SK-N-SH (cell line): ENCODE results near the gene USP2. TPM values are rescaled to one million over a fixed set of nuclear protein-coding genes. Genes with fewer than 3 reads are reported as not detected.

Experiments
- CTCF ChIA-PET: fragments of 300-600, 350-600 bp; formaldehyde crosslinking; extraction: SDS; loops from one replicate; lab custom pipeline; 2021; lab: Yijun Ruan, JAX
- POLR2A ChIA-PET: fragments of 350-600 bp; sonication (Branson Sonifier 250); formaldehyde crosslinking; extraction: SDS; loops from one replicate; lab custom pipeline; 2020; ENCODE audit warnings: antibody characterized with exemption, inconsistent platforms; lab: Yijun Ruan, JAX
- DNase-seq: peaks from one replicate; pipeline ENCODE4 v3.0.0; 2012
- H2AFZ ChIP-seq: fragments of 200-600 bp; sonication (generic); 2 replicates; pipeline ENCODE4 v1.8.1; 2016; ENCODE audit warnings: antibody characterized with exemption, mild to moderate bottlenecking, low read depth
- H3F3A ChIP-seq: fragments of 200-600 bp; sonication (generic); replicated peaks from 2 replicates; pipeline ENCODE3; 2016; ENCODE audit warnings: antibody characterized with exemption, mild to moderate bottlenecking; ENCODE audit not compliant: insufficient read depth
- H3K27ac ChIP-seq, 2 experiments: fragments of 200-500 bp in 1 of 2; fragments of 200-600 bp in 1 of 2; sonication (Bioruptor generic) in 1 of 2; sonication (generic), shearing (Covaris generic) in 1 of 2; 2 replicates each; pipeline versions ENCODE4 v1.5.1 to v1.6.1; 2014 to 2016; ENCODE audit warnings: low read depth in 2 of 2, inconsistent platforms in 1 of 2, low read length in 1 of 2, mild to moderate bottlenecking in 1 of 2, mixed read lengths in 1 of 2
- H3K27me3 ChIP-seq: fragments of 200-600 bp; sonication (generic), shearing (Covaris generic); 2 replicates; pipeline ENCODE4 v1.6.1; 2016; ENCODE audit warnings: mixed run types; ENCODE audit not compliant: insufficient read depth
- H3K36me3 ChIP-seq, 2 experiments: fragments of 200-500 bp in 1 of 2; fragments of 200-600 bp in 1 of 2; sonication (Bioruptor generic) in 1 of 2; sonication (generic) in 1 of 2; replicated peaks in 1 of 2; 2 replicates each; pipeline versions ENCODE3 to v1.5.1; 2014 to 2016; ENCODE audit warnings: low read length in 1 of 2, mild to moderate bottlenecking in 1 of 2; ENCODE audit not compliant: insufficient read depth in 2 of 2, control insufficient read depth in 1 of 2
- H3K4me1 ChIP-seq, 2 experiments: fragments of 200-500 bp in 1 of 2; fragments of 200-600 bp in 1 of 2; sonication (Bioruptor generic) in 1 of 2; sonication (generic), shearing (Covaris generic) in 1 of 2; 2 replicates each; pipeline versions ENCODE4 v1.5.1 to v1.6.1; 2014 to 2016; ENCODE audit warnings: low read depth in 1 of 2, low read length in 1 of 2, mixed run types in 1 of 2; ENCODE audit not compliant: insufficient read depth in 2 of 2, control insufficient read depth in 1 of 2
- H3K4me2 ChIP-seq: fragments of 200-600 bp; sonication (generic), shearing (Covaris generic); 2 replicates; pipeline ENCODE4 v1.6.1; 2017; ENCODE audit warnings: mixed run types
- H3K4me3 ChIP-seq, 2 experiments: fragments of 200-500 bp in 1 of 2; fragments of 200-600 bp in 1 of 2; sonication (Bioruptor generic) in 1 of 2; sonication (generic), shearing (Covaris generic) in 1 of 2; 2 replicates each; pipeline versions ENCODE4 v1.5.1 to v1.8.1; 2014 to 2016; ENCODE audit warnings: low read depth in 2 of 2, inconsistent platforms in 1 of 2, low read length in 1 of 2, mild to moderate bottlenecking in 1 of 2, mixed read lengths in 1 of 2, moderate library complexity in 1 of 2
- H3K79me2 ChIP-seq: fragments of 200-600 bp; sonication (generic); 2 replicates; pipeline ENCODE4 v1.8.1; 2017; ENCODE audit warnings: mild to moderate bottlenecking; ENCODE audit not compliant: insufficient read depth
- H3K9ac ChIP-seq: fragments of 200-600 bp; sonication (generic); 2 replicates; pipeline ENCODE4 v1.6.1; 2017; ENCODE audit warnings: mixed run types
- H3K9me2 ChIP-seq: fragments of 200-600 bp; sonication (generic); 2 replicates; pipeline ENCODE4 v1.6.1; 2017; ENCODE audit warnings: mixed run types
- H3K9me3 ChIP-seq: fragments of 200-600 bp; sonication (generic); 2 replicates; pipeline ENCODE4 v1.6.1; 2017; ENCODE audit warnings: mixed run types, mild to moderate bottlenecking, moderate library complexity
- H4K20me1 ChIP-seq: fragments of 200-600 bp; sonication (generic); 2 replicates; pipeline ENCODE4 v1.6.1; 2017; ENCODE audit warnings: mild to moderate bottlenecking, mixed run types; ENCODE audit not compliant: insufficient read depth
- CTCF ChIP-seq: fragments of 200-600 bp; sonication (generic); IDR thresholded peaks from 2 replicates; pipeline ENCODE4 v1.6.1; 2017; ENCODE audit warnings: antibody characterized with exemption, mild to moderate bottlenecking, moderate library complexity
- FOSL2 ChIP-seq: IDR thresholded peaks from 2 replicates; pipeline ENCODE4 v1.4.0; 2012; ENCODE audit warnings: low read depth, mild to moderate bottlenecking, moderate library complexity, borderline replicate concordance
- FOXJ3 ChIP-seq: sonication (generic); formaldehyde crosslinking; IDR thresholded peaks from 2 replicates; pipeline ENCODE4 v1.5.1; 2020; ENCODE audit warnings: mild to moderate bottlenecking, missing genetic modification reagents
- FOXM1 ChIP-seq: IDR thresholded peaks from 2 replicates; pipeline ENCODE4 v1.4.0; 2012; ENCODE audit warnings: low read depth, mild to moderate bottlenecking
- JUND ChIP-seq: IDR thresholded peaks from 2 replicates; pipeline ENCODE4 v1.4.0; 2012
- MEF2A ChIP-seq: IDR thresholded peaks from 2 replicates; pipeline ENCODE4 v1.4.0; 2012; ENCODE audit warnings: low read depth, borderline replicate concordance
- MXI1 ChIP-seq: IDR thresholded peaks from 2 replicates; pipeline ENCODE4 v1.6.1; 2012; ENCODE audit warnings: mild to moderate bottlenecking, low read depth, low read length, improper control_type of control experiment
- NFIC ChIP-seq: IDR thresholded peaks from 2 replicates; pipeline ENCODE4 v1.4.0; 2012; ENCODE audit warnings: borderline replicate concordance
- NRF1 ChIP-seq: IDR thresholded peaks from 2 replicates; pipeline ENCODE4 v1.6.1; 2012; ENCODE audit warnings: low read depth, mild to moderate bottlenecking, low read length
- PBX3 ChIP-seq: IDR thresholded peaks from 2 replicates; pipeline ENCODE4; 2012
- RAD21 ChIP-seq: IDR thresholded peaks from 2 replicates; pipeline ENCODE4 v1.6.1; 2012; ENCODE audit warnings: mild to moderate bottlenecking, low read length
- RFX5 ChIP-seq: IDR thresholded peaks from 2 replicates; pipeline ENCODE4 v1.6.1; 2012; ENCODE audit warnings: mild to moderate bottlenecking, improper control_type of control experiment, low read length
- SMC3 ChIP-seq: IDR thresholded peaks from 2 replicates; pipeline ENCODE4 v1.6.1; 2012; ENCODE audit warnings: low read depth, low read length, improper control_type of control experiment
- WGBS: methylation state at CpG from one replicate; pipeline ENCODE4 v1.1.6; 2017; ENCODE audit warnings: low lambda C conversion rate; 5-methylcytosine and 5-hydroxymethylcytosine counted together
- polyA plus RNA-seq, 3 experiments: library from polyadenylated mRNA; depleted of rRNA; stranded (reverse); fragments of >200 nt; gene quantifications; 2 replicates each; pipeline ENCODE4 v1.2.3, GENCODE V29; 2012
- TF ChIP-seq, protein P1 (sequence below): fragments of 150-350 bp; IDR thresholded peaks from 2 replicates; pipeline ENCODE4 v1.6.1; 2016; ENCODE audit warnings: mild to moderate bottlenecking, low read depth, low read length

Gene USP2
- polyA plus RNA-seq, 1 of the 3 experiments (the other 2 are of a cell fraction): 0.97 TPM

DNA sequence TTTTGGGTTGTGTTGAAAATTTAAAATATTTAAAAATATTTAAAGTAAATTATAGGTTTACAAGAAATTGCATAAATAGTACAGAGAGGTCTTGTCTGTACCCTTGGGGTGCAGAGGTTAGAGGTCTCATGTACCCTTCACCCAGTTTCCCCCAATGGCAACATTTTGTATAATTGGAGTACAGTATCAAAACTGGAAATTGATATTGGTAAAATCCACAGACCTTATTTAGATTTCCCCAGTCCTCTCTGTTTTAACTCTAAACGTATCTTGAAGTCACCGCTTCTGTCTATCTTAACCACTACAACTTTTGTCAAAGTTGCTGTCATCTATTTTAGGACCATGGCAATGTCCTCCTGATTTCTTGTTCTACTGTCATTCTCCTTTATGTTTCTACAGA lies 30.6 kb upstream of the USP2 start (continued):
- no peak for TF ChIP-seq CTCF

DNA sequence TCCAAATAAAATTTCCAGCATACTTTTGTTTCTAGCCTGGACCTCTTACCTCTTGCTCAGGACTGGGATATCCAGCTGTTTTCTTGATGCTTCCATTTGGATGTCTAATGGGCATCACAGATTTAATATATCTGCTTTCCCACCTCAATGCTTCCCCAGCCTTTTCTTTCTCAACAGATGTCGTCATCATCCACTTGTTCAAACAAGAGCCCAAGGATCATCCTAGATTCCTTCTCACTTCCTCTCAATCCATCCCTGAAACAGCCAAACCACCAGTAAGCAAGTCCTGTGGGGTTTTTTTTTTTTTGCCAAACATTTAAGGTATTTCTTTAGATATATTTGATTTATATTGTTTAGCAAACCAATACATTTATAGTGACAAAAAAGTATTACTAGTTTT lies 29.0 kb upstream of the USP2 start:
- ChIA-PET CTCF (interaction anchor here (1.0 to 3.3 kb wide), 4 partner anchors 13 to 73 kb away, joined by 3 to 14 read pairs (median 6); partner anchors contain the start of gene USP2), POLR2A (no interaction called here)
- H3K9me2 ChIP-seq: no peaks in the 10 kb centered on the region
- TF ChIP-seq SMC3 (no peak), JUND (no peak), MEF2A (no peak)
- H3K9me3 ChIP-seq: no peaks in the 10 kb centered on the region
- no peak overlapping the region for H3K9ac ChIP-seq
- DNase-seq: no peak
- H3F3A ChIP-seq: no peaks in the 10 kb centered on the region
- H4K20me1 ChIP-seq: no peaks in the 10 kb centered on the region
- H3K79me2 ChIP-seq: no peaks in the 10 kb centered on the region
- no peak overlapping the region for H2AFZ ChIP-seq
- H3K27me3 ChIP-seq: no peaks in the 10 kb centered on the region
- H3K27ac ChIP-seq: no peak overlapping the region
- no peak overlapping the region for H3K4me3 ChIP-seq
- H3K4me2 ChIP-seq: no peak overlapping the region
- peaks cover 0 to 5% of the 10 kb centered on the region in 2 experiments; a peak in 2 of 4 replicates for H3K4me1 ChIP-seq
- WGBS: 84% methylated on average over 1 of the region's 1 CpG
- H3K36me3 ChIP-seq: no peaks in the 10 kb centered on the region

GRCh38 chr11:119409731-119410130 lies 28.2 kb upstream of the USP2 start:
- H3K36me3 ChIP-seq: no peaks in the 10 kb centered on the region
- TF ChIP-seq RFX5 (no peak), FOXJ3 (no peak), PBX3 (no peak), FOXM1 (no peak), MXI1 (no peak), RAD21 (no peak), FOSL2 (no peak), NRF1 (no peak), NFIC (no peak)
- TF ChIP-seq, protein P1, sequence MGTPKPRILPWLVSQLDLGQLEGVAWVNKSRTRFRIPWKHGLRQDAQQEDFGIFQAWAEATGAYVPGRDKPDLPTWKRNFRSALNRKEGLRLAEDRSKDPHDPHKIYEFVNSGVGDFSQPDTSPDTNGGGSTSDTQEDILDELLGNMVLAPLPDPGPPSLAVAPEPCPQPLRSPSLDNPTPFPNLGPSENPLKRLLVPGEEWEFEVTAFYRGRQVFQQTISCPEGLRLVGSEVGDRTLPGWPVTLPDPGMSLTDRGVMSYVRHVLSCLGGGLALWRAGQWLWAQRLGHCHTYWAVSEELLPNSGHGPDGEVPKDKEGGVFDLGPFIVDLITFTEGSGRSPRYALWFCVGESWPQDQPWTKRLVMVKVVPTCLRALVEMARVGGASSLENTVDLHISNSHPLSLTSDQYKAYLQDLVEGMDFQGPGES: no peak
- no peaks in the 10 kb centered on the region for H3K27me3 ChIP-seq
- WGBS: 100% methylated on average over 1 of the region's 1 CpG
- no peak overlapping the region for H2AFZ ChIP-seq
- no peaks in the 10 kb centered on the region for H3K9me2 ChIP-seq
- peaks cover 0 to 5% of the 10 kb centered on the region in 2 experiments; a peak in 2 of 4 replicates for H3K4me1 ChIP-seq
- no peaks in the 10 kb centered on the region for H3F3A ChIP-seq
- H3K4me2 ChIP-seq: no peak overlapping the region
- H4K20me1 ChIP-seq: no peaks in the 10 kb centered on the region
- no peaks in the 10 kb centered on the region for H3K9me3 ChIP-seq
- H3K79me2 ChIP-seq: no peaks in the 10 kb centered on the region
- POLR2A ChIA-PET: no interaction called here
- no peak overlapping the region for H3K27ac ChIP-seq
- CTCF ChIA-PET: interaction anchor here (1.0 to 3.4 kb wide), 5 partner anchors 12 to 72 kb away, joined by 3 to 14 read pairs (median 10); partner anchors contain the start of genes THY1 and USP2
- no peak overlapping the region for H3K9ac ChIP-seq
- DNase-seq: no peak
- H3K4me3 ChIP-seq: no peak overlapping the region
